NB4 (cell line): Measurements from ENCODE around the gene MAGT1.

Source experiments
- MYC ChIP-seq: IDR thresholded peaks from 2 replicates; pipeline ENCODE4 v1.6.1; 2011; ENCODE audit warnings: low read depth, low read length
- POLR2A ChIP-seq: IDR thresholded peaks from 2 replicates; pipeline ENCODE4 v1.6.1; 2011; ENCODE audit warnings: mild to moderate bottlenecking; ENCODE audit not compliant: insufficient read length; ENCODE audit errors: extremely low read depth
- TF ChIP-seq, protein P1 (sequence below): IDR thresholded peaks from one replicate; pipeline ENCODE4 v1.5.1; 2012; ENCODE audit warnings: low read depth, low read length
- TF ChIP-seq, protein P2 (sequence below): IDR thresholded peaks from 2 replicates; pipeline ENCODE4 v1.6.1; 2011; ENCODE audit warnings: low read depth, low read length

DNA sequence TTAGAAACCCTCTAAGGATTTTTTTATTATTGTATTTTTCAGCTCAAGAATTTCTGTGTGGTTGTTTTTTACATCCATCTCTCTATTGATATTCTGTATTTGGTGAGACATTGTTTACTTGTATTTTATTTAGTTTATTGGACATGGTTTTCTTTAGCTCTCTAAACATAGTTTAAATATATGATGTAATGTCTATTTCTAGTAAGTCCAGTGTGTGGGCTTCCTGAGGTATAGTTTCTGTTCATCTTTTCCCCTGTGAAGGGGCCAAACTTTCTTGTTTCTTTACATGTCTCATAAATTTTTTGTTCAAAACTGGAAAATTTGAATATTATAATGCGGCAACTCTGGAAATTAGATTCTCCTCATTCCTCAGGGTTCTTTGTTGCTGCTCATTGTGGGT lies 81.0 kb downstream of the MAGT1 start:
- TF ChIP-seq, protein P1, sequence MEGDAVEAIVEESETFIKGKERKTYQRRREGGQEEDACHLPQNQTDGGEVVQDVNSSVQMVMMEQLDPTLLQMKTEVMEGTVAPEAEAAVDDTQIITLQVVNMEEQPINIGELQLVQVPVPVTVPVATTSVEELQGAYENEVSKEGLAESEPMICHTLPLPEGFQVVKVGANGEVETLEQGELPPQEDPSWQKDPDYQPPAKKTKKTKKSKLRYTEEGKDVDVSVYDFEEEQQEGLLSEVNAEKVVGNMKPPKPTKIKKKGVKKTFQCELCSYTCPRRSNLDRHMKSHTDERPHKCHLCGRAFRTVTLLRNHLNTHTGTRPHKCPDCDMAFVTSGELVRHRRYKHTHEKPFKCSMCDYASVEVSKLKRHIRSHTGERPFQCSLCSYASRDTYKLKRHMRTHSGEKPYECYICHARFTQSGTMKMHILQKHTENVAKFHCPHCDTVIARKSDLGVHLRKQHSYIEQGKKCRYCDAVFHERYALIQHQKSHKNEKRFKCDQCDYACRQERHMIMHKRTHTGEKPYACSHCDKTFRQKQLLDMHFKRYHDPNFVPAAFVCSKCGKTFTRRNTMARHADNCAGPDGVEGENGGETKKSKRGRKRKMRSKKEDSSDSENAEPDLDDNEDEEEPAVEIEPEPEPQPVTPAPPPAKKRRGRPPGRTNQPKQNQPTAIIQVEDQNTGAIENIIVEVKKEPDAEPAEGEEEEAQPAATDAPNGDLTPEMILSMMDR: no peak
- TF ChIP-seq POLR2A (no peak), MYC (no peak)
- TF ChIP-seq, protein P2, sequence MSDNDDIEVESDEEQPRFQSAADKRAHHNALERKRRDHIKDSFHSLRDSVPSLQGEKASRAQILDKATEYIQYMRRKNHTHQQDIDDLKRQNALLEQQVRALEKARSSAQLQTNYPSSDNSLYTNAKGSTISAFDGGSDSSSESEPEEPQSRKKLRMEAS: no peak
